ENCODE data around the gene TM2D3.

Gene TM2D3

DNA sequence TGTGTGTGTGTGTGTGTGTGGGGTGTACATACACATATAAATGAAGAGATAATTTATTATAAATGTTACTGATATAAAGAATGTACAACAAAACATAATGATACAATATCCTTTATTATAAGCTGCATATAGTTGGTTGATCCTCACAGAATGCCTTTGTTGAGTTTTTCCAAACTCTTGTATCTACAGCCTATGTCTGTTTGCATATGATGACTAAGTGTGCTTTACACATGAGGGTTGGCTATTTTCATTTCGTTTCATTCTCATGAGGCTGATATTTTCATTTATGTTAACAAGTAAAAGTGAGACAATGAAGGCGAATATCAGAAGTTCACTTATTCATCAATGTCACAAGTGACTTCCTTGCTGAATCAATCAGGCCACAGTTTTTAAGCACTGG lies 45.1 kb downstream of the TM2D3 start:
- DNase-seq (ENCODE audit: low spot score in 2 of 2) (no peak), ATAC-seq (replicated peaks; ENCODE audit: extremely low read depth, poor library complexity, severe bottlenecking) (no peak)
- Mint-ChIP-seq H3K9me3 (no peaks in the 10 kb centered on the region), H3K4me1 (no peaks in the 10 kb centered on the region), H3K4me3 (no peak overlapping the region), H3K27me3 (peaks cover 29% of the 10 kb centered on the region), H3K36me3 (ENCODE audit: insufficient read depth) (peaks cover 2% of the 10 kb centered on the region), H3K27ac (ENCODE audit: low read depth) (no peak overlapping the region)

- no peaks in the 10 kb centered on the region for H3K9me3 Mint-ChIP-seq
- no peak overlapping the region for H3K27ac Mint-ChIP-seq (ENCODE audit: low read depth)
- ATAC-seq (replicated peaks; ENCODE audit: extremely low read depth, poor library complexity, severe bottlenecking): no peak
- H3K36me3 Mint-ChIP-seq (ENCODE audit: insufficient read depth): peaks cover 2% of the 10 kb centered on the region
- peaks cover 47% of the 10 kb centered on the region for H3K27me3 Mint-ChIP-seq
- H3K4me3 Mint-ChIP-seq: no peak overlapping the region
- DNase-seq (ENCODE audit: low spot score in 2 of 2): no peak
- H3K4me1 Mint-ChIP-seq: no peaks in the 10 kb centered on the region
These were observed 47.9 kb downstream of the TM2D3 start for GRCh38 chr15:101604124-101604874.

- no peak overlapping the region for H3K27ac Mint-ChIP-seq (ENCODE audit: low read depth)
- no peak overlapping the region for H3K4me3 Mint-ChIP-seq
- DNase-seq (ENCODE audit: low spot score in 2 of 2) (no peak), ATAC-seq (replicated peaks; ENCODE audit: extremely low read depth, poor library complexity, severe bottlenecking) (no peak)
- H3K9me3 Mint-ChIP-seq: no peaks in the 10 kb centered on the region
- no peaks in the 10 kb centered on the region for H3K4me1 Mint-ChIP-seq
- peaks cover 1% of the 10 kb centered on the region for H3K36me3 Mint-ChIP-seq (ENCODE audit: insufficient read depth)
- H3K27me3 Mint-ChIP-seq: peaks cover 62% of the 10 kb centered on the region
These were observed 49.4 kb downstream of the TM2D3 start for GRCh38 chr15:101602801-101603200.

GRCh38 chr15:101600035-101600434 lies 52.1 kb downstream of the TM2D3 start:
- ATAC-seq (replicated peaks; ENCODE audit: extremely low read depth, poor library complexity, severe bottlenecking) (no peak), DNase-seq (ENCODE audit: low spot score in 2 of 2) (no peak)
- H3K4me3 Mint-ChIP-seq: no peak overlapping the region
- H3K27me3 Mint-ChIP-seq: peaks cover 88% of the 10 kb centered on the region
- peaks cover 11% of the 10 kb centered on the region for H3K9me3 Mint-ChIP-seq
- H3K36me3 Mint-ChIP-seq (ENCODE audit: insufficient read depth): peaks cover 1% of the 10 kb centered on the region
- H3K4me1 Mint-ChIP-seq: no peaks in the 10 kb centered on the region
- no peak overlapping the region for H3K27ac Mint-ChIP-seq (ENCODE audit: low read depth)

GRCh38 chr15:101599091-101599490 lies 53.1 kb downstream of the TM2D3 start:
- Mint-ChIP-seq H3K4me3 (no peak overlapping the region), H3K4me1 (no peaks in the 10 kb centered on the region), H3K36me3 (ENCODE audit: insufficient read depth) (peaks cover 1% of the 10 kb centered on the region), H3K27ac (ENCODE audit: low read depth) (no peak overlapping the region), H3K27me3 (peaks cover 88% of the 10 kb centered on the region), H3K9me3 (peaks cover 11% of the 10 kb centered on the region)
- no peak for ATAC-seq (replicated peaks; ENCODE audit: extremely low read depth, poor library complexity, severe bottlenecking)
- no peak for DNase-seq (ENCODE audit: low spot score in 2 of 2)

- H3K27me3 Mint-ChIP-seq: peaks cover 85% of the 10 kb centered on the region
- no peaks in the 10 kb centered on the region for H3K4me1 Mint-ChIP-seq
- no peak overlapping the region for H3K4me3 Mint-ChIP-seq
- H3K27ac Mint-ChIP-seq (ENCODE audit: low read depth): no peak overlapping the region
- no peak for ATAC-seq (replicated peaks; ENCODE audit: extremely low read depth, poor library complexity, severe bottlenecking)
- no peak for DNase-seq (ENCODE audit: low spot score in 2 of 2)
- peaks cover 11% of the 10 kb centered on the region for H3K9me3 Mint-ChIP-seq
- peaks cover 1% of the 10 kb centered on the region for H3K36me3 Mint-ChIP-seq (ENCODE audit: insufficient read depth)
These were observed 54.7 kb downstream of the TM2D3 start for GRCh38 chr15:101597360-101597928.

DNA sequence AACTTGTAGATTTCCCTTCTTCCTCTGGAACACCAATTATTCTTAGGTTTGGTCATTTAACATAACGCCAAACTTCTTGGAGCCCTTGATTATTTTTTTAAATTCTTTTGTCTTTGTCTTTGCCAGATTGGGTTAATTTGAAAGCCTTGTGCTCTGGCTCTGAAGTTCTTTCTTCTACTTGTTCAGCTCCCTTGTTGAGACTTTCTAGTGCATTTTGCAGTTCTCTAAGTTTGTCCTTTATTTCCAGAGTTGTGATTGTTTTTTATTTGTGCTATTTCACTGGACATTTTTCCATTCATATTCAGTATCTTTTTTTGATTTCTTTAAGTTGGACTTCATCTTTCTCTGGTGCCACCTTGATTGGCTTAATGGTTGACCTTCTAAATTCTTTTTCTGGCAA lies 55.5 kb downstream of the TM2D3 start:
- H3K27me3 Mint-ChIP-seq: peaks cover 84% of the 10 kb centered on the region
- peaks cover 11% of the 10 kb centered on the region for H3K9me3 Mint-ChIP-seq
- no peak for DNase-seq (ENCODE audit: low spot score in 2 of 2)
- no peaks in the 10 kb centered on the region for H3K4me1 Mint-ChIP-seq
- no peak overlapping the region for H3K4me3 Mint-ChIP-seq
- no peak for ATAC-seq (replicated peaks; ENCODE audit: extremely low read depth, poor library complexity, severe bottlenecking)
- peaks cover 1% of the 10 kb centered on the region for H3K36me3 Mint-ChIP-seq (ENCODE audit: insufficient read depth)
- H3K27ac Mint-ChIP-seq (ENCODE audit: low read depth): no peak overlapping the region

All from central memory CD8-positive, alpha-beta T cell (primary cell).